ENCODE measurements around the gene ICAM2. TPM values are rescaled to one million over a fixed set of nuclear protein-coding genes. Genes with fewer than 3 reads are reported as not detected.

The ICAM2 gene
- total RNA-seq, 1 donor from 2014 or later: not detected

- H3K27me3 Mint-ChIP-seq (ENCODE audit: unreplicated experiment): peaks cover 15% of the 10 kb centered on the region
These were observed 44.8 kb downstream of the ICAM2 start for GRCh38 chr17:63975541-63976092.

GRCh38 chr17:63974594-63975192 lies 45.7 kb downstream of the ICAM2 start:
- DNase-seq: no peak
- Mint-ChIP-seq H3K27me3 (ENCODE audit: unreplicated experiment) (peaks cover 15% of the 10 kb centered on the region), H3K4me3 (ENCODE audit: unreplicated experiment) (no peak overlapping the region)

More at GRCh38 chr17:63975541-63976092, 44.8 kb downstream of the ICAM2 start:
- no peak for TF ChIP-seq CTCF (IDR thresholded peaks at IDR 0.05; ENCODE audit: partially characterized antibody, unreplicated experiment)
- peaks cover 20% of the 10 kb centered on the region for H3K9me3 Mint-ChIP-seq (ENCODE audit: unreplicated experiment)
- no peaks in the 10 kb centered on the region for H3K36me3 Mint-ChIP-seq (ENCODE audit: unreplicated experiment)
- no peak for DNase-seq
- H3K4me3 Mint-ChIP-seq (ENCODE audit: unreplicated experiment): no peak overlapping the region
- H3K27ac Mint-ChIP-seq (ENCODE audit: unreplicated experiment): no peak overlapping the region
- H3K4me1 Mint-ChIP-seq (ENCODE audit: low read depth, unreplicated experiment): peaks cover 7% of the 10 kb centered on the region

GRCh38 chr17:63973930-63974593 lies 46.4 kb downstream of the ICAM2 start:
- TF ChIP-seq CTCF (IDR thresholded peaks at IDR 0.05; ENCODE audit: partially characterized antibody, unreplicated experiment): no peak
- peaks cover 15% of the 10 kb centered on the region for H3K27me3 Mint-ChIP-seq (ENCODE audit: unreplicated experiment)
- no peaks in the 10 kb centered on the region for H3K36me3 Mint-ChIP-seq (ENCODE audit: unreplicated experiment)
- peak overlapping the region; percentile 5 for H3K27ac Mint-ChIP-seq (ENCODE audit: unreplicated experiment)
- H3K4me3 Mint-ChIP-seq (ENCODE audit: unreplicated experiment): no peak overlapping the region
- H3K4me1 Mint-ChIP-seq (ENCODE audit: low read depth, unreplicated experiment): peaks cover 7% of the 10 kb centered on the region
- DNase-seq: no peak
- peaks cover 17% of the 10 kb centered on the region for H3K9me3 Mint-ChIP-seq (ENCODE audit: unreplicated experiment)

More at GRCh38 chr17:63974594-63975192, 45.7 kb downstream of the ICAM2 start:
- no peak for TF ChIP-seq CTCF (IDR thresholded peaks at IDR 0.05; ENCODE audit: partially characterized antibody, unreplicated experiment)
- peak overlapping the region; percentile 5 for H3K27ac Mint-ChIP-seq (ENCODE audit: unreplicated experiment)
- no peaks in the 10 kb centered on the region for H3K36me3 Mint-ChIP-seq (ENCODE audit: unreplicated experiment)
- H3K4me1 Mint-ChIP-seq (ENCODE audit: low read depth, unreplicated experiment): peaks cover 7% of the 10 kb centered on the region
- H3K9me3 Mint-ChIP-seq (ENCODE audit: unreplicated experiment): peaks cover 19% of the 10 kb centered on the region

- no peak overlapping the region for H3K27ac Mint-ChIP-seq (ENCODE audit: unreplicated experiment)
- DNase-seq: no peak
- H3K27me3 Mint-ChIP-seq (ENCODE audit: unreplicated experiment): peaks cover 15% of the 10 kb centered on the region
- peaks cover 17% of the 10 kb centered on the region for H3K9me3 Mint-ChIP-seq (ENCODE audit: unreplicated experiment)
- no peak for TF ChIP-seq CTCF (IDR thresholded peaks at IDR 0.05; ENCODE audit: partially characterized antibody, unreplicated experiment)
- H3K4me3 Mint-ChIP-seq (ENCODE audit: unreplicated experiment): no peak overlapping the region
- H3K4me1 Mint-ChIP-seq (ENCODE audit: low read depth, unreplicated experiment): peaks cover 7% of the 10 kb centered on the region
- H3K36me3 Mint-ChIP-seq (ENCODE audit: unreplicated experiment): no peaks in the 10 kb centered on the region
These were observed 47.2 kb downstream of the ICAM2 start for GRCh38 chr17:63973247-63973646.

GRCh38 chr17:63972796-63973195 lies 47.6 kb downstream of the ICAM2 start, which contains the start of gene SCN4A:
SCN4A (minus strand) TSS chr17:63972918; CDS start chr17:63972841, 77 bp downstream.
- peaks cover 7% of the 10 kb centered on the region for H3K4me1 Mint-ChIP-seq (ENCODE audit: low read depth, unreplicated experiment)

More at GRCh38 chr17:63972796-63973195, 47.6 kb downstream of the ICAM2 start, which contains the start of gene SCN4A:
- TF ChIP-seq CTCF (IDR thresholded peaks at IDR 0.05; ENCODE audit: partially characterized antibody, unreplicated experiment): no peak
- no peak within 1 kb of the TSS for H3K4me3 Mint-ChIP-seq (ENCODE audit: unreplicated experiment)
- DNase-seq: no peak
- H3K27me3 Mint-ChIP-seq (ENCODE audit: unreplicated experiment): peaks cover 15% of the 10 kb centered on the region
- peaks cover 17% of the 10 kb centered on the region for H3K9me3 Mint-ChIP-seq (ENCODE audit: unreplicated experiment)
- H3K36me3 Mint-ChIP-seq (ENCODE audit: unreplicated experiment): no peaks in the 10 kb centered on the region
- H3K27ac Mint-ChIP-seq (ENCODE audit: unreplicated experiment): peak within 1 kb of the TSS; percentile 36
